Measurements from ENCODE around the gene ERLIN1.

DNA sequence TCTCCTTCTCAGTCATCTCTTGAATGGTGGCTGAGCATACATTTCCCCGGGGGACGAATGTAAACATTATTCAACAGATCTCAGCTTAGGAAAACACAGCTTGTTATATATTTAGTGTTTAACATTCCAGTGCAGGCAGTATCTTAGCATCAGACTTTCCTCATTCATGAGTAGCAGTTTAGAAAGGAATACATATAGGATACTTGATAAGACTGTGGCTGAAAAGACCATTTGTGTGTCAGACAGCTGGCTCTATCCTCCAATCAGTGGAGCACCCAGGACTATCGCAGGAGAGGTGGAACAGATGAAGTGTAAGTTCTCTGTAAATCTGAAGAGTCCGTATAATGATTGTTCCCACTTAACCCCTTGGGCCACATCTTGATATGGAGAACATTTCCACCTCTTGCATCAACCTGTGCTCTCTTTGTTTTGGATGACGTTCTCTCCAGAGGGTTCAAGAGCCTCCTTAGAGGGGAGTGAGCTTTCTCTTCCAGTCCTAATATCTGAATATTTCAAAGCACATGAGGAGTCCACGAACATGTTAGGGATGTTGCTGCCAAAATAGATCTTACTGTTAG is 34.0 kb downstream of the ERLIN1 start:
- no peak for TF ChIP-seq CTCF (IDR thresholded peaks at IDR 0.05 in 4 of 5, conservative IDR thresholded peaks at IDR 0.05 in 1 of 5)
- TF ChIP-seq POLR2A (IDR thresholded peaks at IDR 0.05): no peak

All from gastrocnemius medialis (tissue), 4 donors.